NCI-H226 (cell line): ENCODE results near the gene SLC25A11.
"Not testable (repeated sequence)": the region's sequence is repeated elsewhere in the genome, so short reads cannot be mapped to it uniquely, and the experiment has no call there.

Experiments
- DNase-seq: peaks from one replicate; pipeline ENCODE4 v3.0.0-alpha.2; 2015

Gene SLC25A11

GRCh38 chr17:4945176-4945943 lies 5.5 kb upstream of the SLC25A11 start:
- DNase-seq: peak; percentile 88

- DNase-seq: no peak
These were observed 4.8 kb upstream of the SLC25A11 start for GRCh38 chr17:4944554-4945175.

- peak; percentile 81 for DNase-seq
These were observed 4.3 kb upstream of the SLC25A11 start for GRCh38 chr17:4944163-4944553.

- DNase-seq: no peak
These were observed 3.1 kb upstream of the SLC25A11 start for GRCh38 chr17:4942760-4943508.

- no peak for DNase-seq
These were observed 1.4 kb upstream of the SLC25A11 start for GRCh38 chr17:4941319-4941610.

- DNase-seq: no peak
These were observed 891 bp upstream of the SLC25A11 start for GRCh38 chr17:4940555-4941318.

- no peak for DNase-seq
These were observed 375 bp downstream of the SLC25A11 start for GRCh38 chr17:4939546-4939795.

GRCh38 chr17:4938688-4939545 lies 929 bp downstream of the SLC25A11 start:
- no peak for DNase-seq

- no peak for DNase-seq
These were observed 1.8 kb downstream of the SLC25A11 start for GRCh38 chr17:4938069-4938491.

GRCh38 chr17:4937553-4937952 lies 2.3 kb downstream of the SLC25A11 start:
- DNase-seq: no peak

- DNase-seq: no peak
These were observed 3.4 kb downstream of the SLC25A11 start for GRCh38 chr17:4936436-4936835.

- DNase-seq: no peak
These were observed 4.2 kb downstream of the SLC25A11 start for GRCh38 chr17:4935650-4936049.

- DNase-seq: peak; percentile 58
These were observed 5.5 kb downstream of the SLC25A11 start for GRCh38 chr17:4934173-4934979.

GRCh38 chr17:4933646-4934045 lies 6.2 kb downstream of the SLC25A11 start:
- DNase-seq: no peak

GRCh38 chr17:4932756-4933155 lies 7.1 kb downstream of the SLC25A11 start:
- no peak for DNase-seq

- no peak for DNase-seq
These were observed 7.9 kb downstream of the SLC25A11 start, which contains the start of gene GP1BA for GRCh38 chr17:4931963-4932362. GP1BA (plus strand) TSS chr17:4932277; CDS start chr17:4932605, 328 bp downstream.

- no peak for DNase-seq
These were observed 11.0 kb downstream of the SLC25A11 start for GRCh38 chr17:4928881-4929280.

- not testable (repeated sequence) for DNase-seq
These were observed 13.1 kb downstream of the SLC25A11 start for GRCh38 chr17:4926577-4927335.

GRCh38 chr17:4921320-4921719 lies 18.5 kb downstream of the SLC25A11 start:
- no peak for DNase-seq

GRCh38 chr17:4920351-4921048 lies 19.3 kb downstream of the SLC25A11 start:
- peak; percentile 60 for DNase-seq
